GM21825 (cell line): ENCODE measurements around the gene RBPJ.
A peak's percentile ranks its signal among the peaks of the same experiment; 100 is the strongest.

Experiments used
- ATAC-seq: cut with Tn5 transposase; IDR thresholded peaks from one replicate; pipeline ENCODE4 v1.9.1; 2021; ENCODE audit warnings: mild to moderate bottlenecking, moderate library complexity; ENCODE audit not compliant: unreplicated experiment

RBPJ gene

DNA sequence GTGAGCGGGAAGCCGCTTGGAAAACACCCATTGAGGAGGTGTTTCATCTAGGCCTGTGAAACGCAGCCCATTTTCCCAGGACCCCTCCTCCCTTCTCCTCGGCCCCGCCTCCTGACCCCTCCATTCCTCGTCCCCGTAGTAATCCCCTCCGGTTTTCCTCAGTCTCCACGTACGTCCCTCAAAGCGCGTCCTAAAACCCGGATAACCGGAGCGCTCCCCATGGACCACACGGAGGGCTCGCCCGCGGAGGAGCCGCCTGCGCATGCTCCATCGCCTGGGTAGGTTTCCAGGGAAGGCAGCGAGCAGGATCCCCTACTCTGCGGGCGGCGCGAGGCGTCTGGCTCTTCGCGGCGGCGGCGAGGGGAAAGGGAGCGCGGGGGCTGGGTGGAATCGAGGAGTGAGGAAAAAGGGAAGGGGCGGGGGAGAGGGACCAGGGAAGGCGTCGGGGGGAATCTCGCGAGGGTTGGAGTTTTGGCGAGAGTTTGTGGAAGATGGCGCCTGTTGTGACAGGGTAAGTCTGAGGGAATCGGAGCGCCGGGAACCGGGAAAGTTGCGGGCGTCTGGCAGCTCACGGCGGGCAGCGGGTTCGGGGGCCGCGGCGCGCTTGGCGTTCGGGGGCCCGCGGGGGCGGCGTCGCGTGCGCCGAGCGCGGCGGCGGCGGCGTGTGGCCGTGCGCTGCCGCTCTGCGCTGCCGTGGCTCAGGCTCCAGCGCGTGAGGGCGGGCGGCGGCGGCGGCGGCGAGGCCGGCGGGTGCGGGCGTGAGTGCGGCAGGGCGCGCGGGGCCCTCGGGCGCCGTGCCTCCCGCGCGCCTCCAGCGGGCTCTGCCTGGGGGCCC is at the start of gene RBPJ:
RBPJ (plus strand) TSS at position 477 of the 835 bp plus-strand sequence; CDS start at position 492, 15 bp downstream.
- ATAC-seq = peak; percentile 21

DNA sequence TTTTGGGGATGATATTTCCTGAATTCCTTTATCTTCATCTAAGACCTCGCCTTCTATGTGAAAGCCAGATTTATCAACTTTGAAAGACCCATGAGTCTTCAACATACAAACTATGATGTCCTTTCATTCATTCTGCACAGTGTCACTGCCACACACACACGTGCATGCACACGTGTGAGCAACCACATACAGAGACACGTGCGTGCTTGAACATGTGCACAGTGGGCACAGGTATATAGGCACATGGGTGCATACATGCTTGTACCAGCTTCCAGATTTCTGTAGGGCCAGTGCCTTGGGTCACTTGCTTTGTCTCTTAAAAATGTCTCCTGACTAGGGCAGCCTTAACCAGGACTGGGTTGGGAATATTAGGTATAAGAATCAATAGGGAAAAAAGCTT is 49.1 kb upstream of the RBPJ start:
- ATAC-seq = no peak

DNA sequence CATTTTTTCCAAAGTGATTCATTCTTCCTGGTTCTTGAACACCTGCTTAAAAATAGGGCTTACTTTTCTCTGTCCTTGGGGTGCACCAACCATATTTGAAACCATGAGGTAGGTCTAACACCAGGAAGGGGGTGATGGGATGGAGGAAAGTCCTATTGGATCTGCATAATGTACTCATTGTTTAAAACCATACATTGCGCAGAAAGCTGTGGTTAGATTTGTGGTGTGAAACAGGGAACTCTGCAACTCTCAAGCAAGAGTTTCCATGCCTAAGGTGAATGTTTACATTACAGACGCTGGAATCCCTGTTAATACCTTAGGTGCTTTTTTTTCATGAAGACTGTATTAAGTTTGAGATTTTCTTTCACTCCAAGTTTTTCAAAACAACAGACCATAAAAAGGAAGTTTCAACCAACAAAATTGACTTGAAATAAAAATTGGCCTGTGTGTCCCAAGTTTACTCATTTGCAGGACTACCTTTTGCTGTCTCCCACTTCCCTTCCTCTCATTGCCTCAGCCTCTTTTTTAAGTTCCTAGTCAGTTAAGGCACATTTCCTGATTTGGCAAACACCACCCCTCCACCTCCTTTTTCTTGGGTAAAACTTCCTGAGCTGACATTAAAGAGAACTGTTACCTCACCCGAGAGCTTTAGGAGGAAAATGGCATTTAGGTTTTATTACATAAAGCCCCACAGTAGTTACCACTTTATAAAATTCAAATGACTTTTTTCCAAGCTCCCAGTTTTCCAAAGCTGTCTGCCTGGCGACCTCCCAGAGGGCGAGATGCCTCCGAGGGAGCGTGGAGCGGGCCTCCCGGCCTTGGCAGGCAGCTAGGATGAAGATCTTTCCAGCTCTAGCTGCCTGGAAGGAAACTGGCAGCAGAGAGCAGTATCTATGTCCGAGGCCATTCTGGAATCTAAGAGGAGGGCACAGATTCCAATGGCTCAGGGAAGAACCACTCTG is 47.9 kb upstream of the RBPJ start:
- ATAC-seq = no peak

DNA sequence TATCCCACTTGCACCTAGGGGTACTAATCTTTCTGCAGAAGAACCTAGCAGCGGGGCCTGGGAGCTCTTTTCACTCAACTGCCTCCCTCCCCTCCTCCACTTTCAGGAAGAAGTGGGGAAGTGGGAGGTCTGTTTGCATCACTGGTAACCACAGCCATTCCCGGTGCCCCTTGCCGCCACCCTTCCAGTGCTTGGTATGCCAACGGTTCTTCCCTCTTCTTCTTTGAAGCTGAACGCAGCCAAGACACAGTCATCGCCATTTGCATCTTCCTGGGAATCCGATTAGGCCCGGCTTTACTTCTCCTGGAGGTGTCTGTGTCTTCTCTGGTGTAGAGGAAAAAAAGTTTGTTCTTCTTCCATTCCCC is 47.2 kb upstream of the RBPJ start:
- ATAC-seq = no peak

DNA sequence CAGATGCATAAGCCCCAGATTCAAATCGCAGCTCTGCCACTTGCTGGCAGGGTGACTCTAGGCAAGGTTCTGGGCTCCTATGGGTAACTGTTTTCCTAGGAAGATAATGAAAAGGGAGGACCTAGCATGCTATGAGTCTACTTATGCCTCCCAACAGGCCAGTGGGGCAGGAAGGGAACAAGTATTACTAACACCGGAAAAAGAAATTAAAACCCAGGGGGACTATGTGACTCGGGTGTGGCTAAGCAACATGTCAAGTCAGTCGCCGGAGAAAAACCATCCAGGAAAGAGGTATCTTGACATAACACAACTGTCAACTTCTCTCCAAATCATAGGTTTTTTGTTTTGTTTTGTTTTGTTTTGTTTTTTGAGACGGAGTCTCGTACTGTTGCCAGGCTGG is 45.5 kb upstream of the RBPJ start:
- no peak for ATAC-seq

DNA sequence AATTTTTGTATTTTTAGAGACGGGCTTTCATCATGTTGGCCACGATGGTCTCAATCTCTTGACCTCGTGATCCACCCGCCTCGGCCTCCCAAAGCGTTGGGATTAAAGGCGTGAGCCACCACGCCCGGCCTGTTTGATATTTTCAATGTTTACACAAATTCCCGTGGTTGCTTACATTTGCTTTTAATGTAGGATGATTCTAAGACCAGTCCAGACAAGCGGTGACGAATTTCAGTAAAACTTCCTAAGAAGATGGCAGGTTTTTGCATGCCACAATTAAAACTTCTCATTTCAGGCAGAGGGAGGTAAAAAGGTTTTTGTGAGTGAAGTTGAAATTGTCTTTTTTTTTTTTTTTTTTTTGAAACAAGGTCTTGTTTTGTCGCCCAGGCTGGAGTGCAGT is 41.4 kb upstream of the RBPJ start:
- no peak for ATAC-seq

GRCh38 chr4:26281881-26282280 is 38.9 kb upstream of the RBPJ start:
- no peak for ATAC-seq

DNA sequence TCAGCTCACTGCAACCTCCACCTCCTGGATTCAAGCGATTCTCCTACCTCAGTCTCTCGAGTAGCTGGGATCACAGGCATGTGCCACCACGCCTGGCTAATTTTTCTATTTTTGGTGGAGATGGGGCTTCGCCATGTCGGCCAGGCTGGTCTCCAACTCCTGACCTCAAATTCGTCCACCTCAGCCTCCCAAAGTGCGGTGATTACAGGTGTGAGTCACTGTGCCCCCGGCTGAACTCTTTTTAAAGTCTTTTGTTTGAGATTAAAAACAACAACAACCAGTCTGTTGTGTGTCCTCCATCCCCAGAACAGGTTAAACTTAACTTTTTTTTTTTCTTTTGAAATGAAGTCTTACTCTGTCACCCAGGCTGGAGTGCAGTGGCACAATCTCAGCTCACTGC is 36.3 kb upstream of the RBPJ start:
- no peak for ATAC-seq

DNA sequence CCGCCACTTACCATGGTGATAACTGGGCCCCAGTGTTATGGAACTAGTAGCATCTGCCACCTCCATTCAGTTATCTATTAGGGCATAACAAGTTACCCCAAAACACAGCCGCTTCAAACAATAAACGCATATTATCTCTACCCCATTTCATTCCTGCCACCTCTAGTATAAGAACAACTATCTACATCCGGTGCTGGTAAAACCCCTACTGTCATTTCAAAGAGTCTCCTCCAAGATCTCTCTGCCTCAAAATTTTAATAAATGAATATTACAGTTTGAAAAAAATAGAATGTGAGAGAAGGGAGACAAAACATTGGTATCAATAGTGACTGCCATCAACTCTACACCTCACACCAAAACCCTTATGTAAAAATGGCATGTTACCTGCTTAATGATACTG is 35.5 kb upstream of the RBPJ start:
- ATAC-seq = no peak

- ATAC-seq = no peak
These were observed 33.1 kb upstream of the RBPJ start for GRCh38 chr4:26287756-26288155.

GRCh38 chr4:26288355-26288909 is 32.4 kb upstream of the RBPJ start:
- peak; percentile 72 for ATAC-seq

DNA sequence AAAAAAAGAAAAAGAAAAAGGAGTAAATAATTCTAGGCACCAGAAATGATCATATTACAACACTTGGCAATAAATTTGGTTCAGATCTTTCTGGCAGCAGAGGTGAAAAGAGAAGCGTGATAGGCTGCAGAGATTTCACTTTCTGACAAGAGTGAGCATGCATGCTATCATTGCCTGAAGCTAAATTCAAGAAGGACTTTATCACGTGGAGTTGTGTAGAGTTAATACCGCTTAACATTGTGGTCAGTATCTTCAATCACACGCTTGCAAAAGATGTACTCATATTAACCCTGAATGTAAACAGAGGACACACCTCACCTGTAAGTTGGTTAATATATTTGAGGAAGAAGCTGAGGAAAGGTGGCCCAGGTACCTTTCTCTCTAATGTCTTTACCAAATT is 31.4 kb upstream of the RBPJ start:
- ATAC-seq = no peak

DNA sequence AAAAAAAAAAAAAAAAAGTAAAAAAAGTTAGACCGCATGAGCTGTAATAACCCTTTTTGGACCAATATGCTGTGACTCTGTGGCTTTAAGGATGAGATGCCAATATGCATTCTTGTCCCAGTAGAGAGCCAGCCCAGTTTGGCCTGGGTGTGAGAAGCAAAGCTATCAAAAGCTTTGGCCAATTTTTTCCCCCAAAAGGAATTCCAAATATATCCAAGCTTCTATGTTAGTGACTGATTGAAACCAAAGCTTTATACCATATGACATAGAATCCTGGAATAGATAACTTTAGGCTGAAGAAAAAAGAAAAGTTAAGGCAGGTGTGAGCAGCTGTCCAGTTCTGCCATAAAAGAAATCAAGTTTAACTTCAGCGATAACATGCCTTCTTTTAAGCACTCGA is 30.5 kb upstream of the RBPJ start:
- ATAC-seq = no peak

DNA sequence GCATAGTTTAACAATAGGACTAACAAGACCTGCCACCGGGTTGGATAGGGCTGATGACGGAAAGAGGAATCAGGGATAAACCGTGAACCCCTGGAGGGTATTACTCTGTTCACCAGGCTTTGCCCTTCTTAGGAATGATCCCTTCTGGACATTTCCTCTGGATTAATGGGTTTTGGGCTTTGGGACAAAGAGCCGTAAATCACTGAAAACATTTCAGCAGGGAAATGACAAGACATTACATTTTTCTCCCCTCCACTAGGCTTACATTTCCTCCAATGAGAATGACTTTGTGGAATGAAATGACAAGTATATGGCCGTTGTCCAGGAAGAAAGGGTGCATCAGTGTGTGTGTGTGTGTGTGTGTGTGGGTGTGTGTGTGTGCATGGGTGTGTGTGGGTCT is 25.9 kb upstream of the RBPJ start:
- ATAC-seq = no peak

DNA sequence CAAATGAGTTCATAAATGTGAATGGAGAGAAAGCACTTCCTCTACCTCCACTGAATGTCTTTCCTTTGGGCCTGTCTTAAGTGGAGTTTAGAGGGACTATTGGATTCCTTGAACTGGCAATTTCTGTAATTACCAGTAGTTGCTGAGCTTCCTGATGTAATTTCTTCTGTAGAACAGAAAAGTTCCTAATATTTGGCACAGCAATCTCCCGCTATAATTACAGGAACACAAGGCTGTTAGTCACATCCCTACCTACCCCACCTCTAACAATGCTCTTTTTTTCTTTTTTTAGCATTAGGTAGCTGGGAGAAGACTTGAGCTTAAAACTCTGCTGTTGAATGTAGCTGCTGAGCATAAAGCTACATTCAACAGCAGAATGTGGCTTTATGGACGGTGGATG is 24.8 kb upstream of the RBPJ start:
- ATAC-seq = no peak

DNA sequence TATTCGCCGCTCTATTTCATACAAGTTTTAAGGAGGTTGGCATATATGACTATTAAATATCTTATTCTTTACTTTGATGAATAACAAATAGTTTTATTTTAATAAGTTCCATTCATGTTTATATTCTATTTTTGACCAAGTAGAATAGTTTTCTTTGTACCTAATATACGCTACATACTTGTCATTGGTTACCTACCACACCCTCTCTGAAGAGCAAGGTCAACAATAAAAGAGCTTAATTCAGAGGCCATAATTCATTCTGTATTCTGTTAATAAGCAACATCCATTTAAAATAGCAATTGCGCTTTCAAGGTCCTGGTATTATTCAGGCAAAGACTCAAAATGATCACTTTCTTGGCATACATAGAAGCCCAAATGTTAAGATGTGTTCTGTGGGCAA is 24.3 kb upstream of the RBPJ start:
- ATAC-seq = no peak

DNA sequence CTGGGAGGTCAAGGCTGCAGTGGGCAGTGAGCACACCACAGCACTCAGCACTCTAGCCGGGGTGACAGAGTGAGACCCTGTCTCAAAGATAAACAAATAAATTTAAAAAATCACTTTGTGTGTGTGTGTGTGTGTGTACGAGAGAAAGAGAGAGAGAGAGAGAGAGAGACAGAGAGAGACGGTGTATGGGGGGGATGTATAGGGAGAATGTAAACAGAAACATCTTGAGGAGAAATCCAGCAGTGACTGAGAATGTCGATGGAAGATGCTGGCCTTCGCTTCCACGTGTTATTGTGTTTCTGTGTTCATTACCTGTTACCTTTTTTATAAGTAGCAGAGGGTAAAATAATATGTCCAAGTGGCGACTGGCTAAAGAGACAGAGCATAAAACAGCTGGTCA is 23.6 kb upstream of the RBPJ start:
- no peak for ATAC-seq

DNA sequence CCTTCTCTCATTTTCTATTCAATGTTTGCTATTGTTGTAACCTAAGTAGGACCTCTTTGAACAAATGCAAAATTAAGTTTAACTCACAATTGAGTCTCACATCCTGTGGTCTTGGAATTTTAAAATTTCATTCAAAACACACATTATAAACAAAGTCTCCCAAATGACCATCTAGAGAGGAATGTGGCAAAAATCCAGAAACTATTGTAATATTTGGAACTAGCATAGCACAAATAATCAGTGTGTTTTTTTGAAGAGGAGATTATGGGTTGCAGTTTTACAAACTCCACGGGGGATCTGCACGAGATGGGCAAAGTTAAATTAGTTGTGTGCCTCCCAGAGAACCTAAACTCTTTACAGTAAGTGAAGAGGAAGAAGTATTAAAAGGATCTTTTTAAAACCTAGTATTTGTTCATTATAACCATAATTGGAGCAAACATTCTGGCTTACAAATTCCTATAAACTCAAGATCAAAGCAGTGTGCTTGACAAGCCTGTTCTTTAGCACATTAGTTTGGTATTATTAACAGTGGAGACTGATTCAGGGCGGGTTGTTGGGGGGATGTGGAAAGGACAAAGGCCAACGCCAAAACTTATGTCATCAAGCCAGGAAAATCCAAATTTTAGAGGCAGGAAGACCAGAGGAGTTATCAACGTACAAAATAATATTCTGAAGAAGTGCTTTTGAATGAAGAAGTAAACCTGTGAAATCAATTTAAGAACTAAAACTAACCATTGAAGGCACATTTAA is 22.4 kb upstream of the RBPJ start:
- ATAC-seq = no peak

DNA sequence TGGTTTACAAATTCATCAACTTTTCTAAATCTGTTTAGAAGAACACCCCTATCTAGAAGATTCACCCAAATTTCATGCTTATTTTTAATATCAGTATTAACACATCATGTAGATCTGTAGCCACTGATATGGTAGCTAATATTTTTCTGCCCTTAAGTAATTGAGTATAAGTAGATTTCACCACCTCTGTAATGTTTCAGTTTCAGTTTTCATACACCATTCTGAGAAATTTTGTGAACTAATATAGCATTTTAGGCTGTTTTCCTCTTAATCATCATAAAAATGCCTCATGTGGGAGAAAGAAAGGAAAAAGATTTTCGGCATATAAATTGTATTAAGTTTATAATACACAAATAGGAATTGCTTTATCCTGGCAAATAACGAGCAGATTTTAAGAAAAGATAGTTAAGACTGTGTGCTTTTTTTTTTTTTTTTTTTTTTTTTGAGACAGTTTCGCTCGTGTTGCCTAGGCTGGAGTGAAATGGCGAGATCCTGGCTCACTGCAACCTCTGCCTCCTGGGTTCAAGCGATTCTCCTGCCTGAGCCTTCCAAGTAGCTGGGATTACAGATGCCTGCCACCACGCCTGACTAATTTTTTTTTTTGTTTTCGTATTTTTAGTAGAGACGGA is 21.4 kb upstream of the RBPJ start:
- peak; percentile 61 for ATAC-seq
